Endothelial cell of umbilical vein (primary cell): ENCODE data around the gene HSP90B1. TPM values are rescaled to one million over a fixed set of nuclear protein-coding genes. Genes with fewer than 3 reads are reported as not detected.

Source experiments
- BruUV-seq: library from RNA; stranded (reverse); fragments of 400-500 nt; replicated peaks from 2 replicates; lab custom pipeline; 2021; lab: Mats Ljungman, UMichigan
- CTCF ChIA-PET: fragments of 300-600, 350-600 bp; sonication (Branson Sonifier 250); formaldehyde crosslinking; loops from one replicate; lab custom pipeline; 2021; ENCODE audit warnings: antibody characterized with exemption, inconsistent platforms; lab: Charles Lee
- POLR2A ChIA-PET: fragments of 300-600, 350-600 bp; sonication (Branson Sonifier 250); formaldehyde crosslinking; loops from one replicate; lab custom pipeline; 2021; ENCODE audit warnings: antibody characterized with exemption, inconsistent platforms; lab: Charles Lee
- DNase-seq: peaks from one replicate; pipeline ENCODE4 v3.0.0-alpha.2; 2011; ENCODE audit warnings: low read depth, low spot score
- FAIRE-seq: peaks from 2 replicates; lab custom pipeline; 2011; peaks lifted over from hg19 to GRCh38; lab: Jason Lieb, UNC
- H2AFZ ChIP-seq: 2 replicates; pipeline ENCODE4 v1.6.0; 2012; ENCODE audit warnings: low read depth, low read length, control low read depth, inconsistent platforms
- H3K27ac ChIP-seq: 2 replicates; pipeline ENCODE4 v1.5.1; 2011; ENCODE audit warnings: low read depth, mild to moderate bottlenecking, control low read depth, low read length, moderate library complexity; ENCODE audit not compliant: insufficient read depth
- H3K27me3 ChIP-seq, 2 experiments: 2 replicates each; pipeline versions ENCODE4 v1.6.0 to v1.6.1; 2011; ENCODE audit warnings: low read length in 2 of 2, mixed read lengths in 1 of 2; ENCODE audit not compliant: control insufficient read depth in 2 of 2, insufficient read depth in 2 of 2
- H3K36me3 ChIP-seq, 2 experiments: 2 replicates in 1 of 2; 3 replicates in 1 of 2; pipeline ENCODE4 v1.5.1; 2011; ENCODE audit warnings: low read length in 2 of 2, mild to moderate bottlenecking in 1 of 2, moderate library complexity in 1 of 2; ENCODE audit not compliant: control insufficient read depth in 2 of 2, insufficient read depth in 2 of 2; ENCODE audit errors: extremely low read depth in 1 of 2
- H3K4me1 ChIP-seq: 3 replicates; pipeline ENCODE4 v1.5.1; 2011; ENCODE audit warnings: mild to moderate bottlenecking, low read length; ENCODE audit not compliant: control insufficient read depth, insufficient read depth; ENCODE audit errors: extremely low read depth
- H3K4me2 ChIP-seq: 2 replicates; pipeline ENCODE4 v1.6.1; 2011; ENCODE audit warnings: low read length, control low read depth, mixed read lengths; ENCODE audit not compliant: insufficient read depth
- H3K4me3 ChIP-seq, 3 experiments: fragments of 200-600 bp in 1 of 3; sonication (generic), shearing (Covaris generic) in 1 of 3; replicated peaks in 1 of 3; 2 replicates each; pipeline ENCODE4 v1.5.1; 2011 to 2016; ENCODE audit warnings: control low read depth in 3 of 3, low read length in 3 of 3, mild to moderate bottlenecking in 2 of 3, inconsistent platforms in 1 of 3, low read depth in 1 of 3, moderate library complexity in 1 of 3; ENCODE audit not compliant: insufficient read depth in 1 of 3
- H3K79me2 ChIP-seq: 2 replicates; pipeline ENCODE4 v1.6.0; 2012; ENCODE audit warnings: low read length, inconsistent platforms; ENCODE audit not compliant: control insufficient read depth, insufficient read depth
- H3K9ac ChIP-seq: replicated peaks from 2 replicates; pipeline ENCODE3; 2011; ENCODE audit warnings: low read length, control low read depth; ENCODE audit not compliant: insufficient read depth; ENCODE audit errors: extremely low read depth
- H3K9me1 ChIP-seq: replicated peaks from 3 replicates; pipeline ENCODE4 v1.6.0; 2011; ENCODE audit warnings: mild to moderate bottlenecking, low read length; ENCODE audit not compliant: control insufficient read depth, insufficient read depth; ENCODE audit errors: extremely low read depth
- H3K9me3 ChIP-seq: replicated peaks from 2 replicates; pipeline ENCODE4 v1.5.1; 2012; ENCODE audit warnings: low read length, inconsistent platforms; ENCODE audit not compliant: control insufficient read depth, insufficient read depth
- H4K20me1 ChIP-seq: replicated peaks from 2 replicates; pipeline ENCODE3; 2011; ENCODE audit warnings: mild to moderate bottlenecking, low read length; ENCODE audit not compliant: control insufficient read depth, insufficient read depth; ENCODE audit errors: extremely low read depth
- CTCF ChIP-seq, 2 donors: IDR thresholded peaks; 1 replicate in 1 of 2; 2 replicates in 1 of 2; pipeline ENCODE4 v1.5.1; 2011; ENCODE audit warnings: low read length in 2 of 2, mild to moderate bottlenecking in 2 of 2, moderate library complexity in 2 of 2, control low read depth in 1 of 2, inconsistent platforms in 1 of 2, low read depth in 1 of 2; ENCODE audit not compliant: insufficient read depth in 1 of 2; ENCODE audit errors: extremely low read depth in 1 of 2
- EZH2 ChIP-seq: IDR thresholded peaks from 2 replicates; pipeline ENCODE4 v1.6.1; 2012; ENCODE audit warnings: borderline replicate concordance, low read depth, mild to moderate bottlenecking, moderate library complexity, low read length, inconsistent platforms; ENCODE audit not compliant: severe bottlenecking
- FOS ChIP-seq: IDR thresholded peaks from 2 replicates; pipeline ENCODE4 v1.6.1; 2011; ENCODE audit warnings: mild to moderate bottlenecking, low read length, moderate library complexity, borderline replicate concordance; ENCODE audit not compliant: insufficient read depth
- GATA2 ChIP-seq: IDR thresholded peaks from 2 replicates; pipeline ENCODE4 v1.7.0; 2011; ENCODE audit warnings: low read depth, mild to moderate bottlenecking, moderate library complexity, mixed read lengths, low read length; ENCODE audit not compliant: insufficient read length, insufficient read depth
- JUN ChIP-seq: IDR thresholded peaks from 2 replicates; pipeline ENCODE4 v1.6.1; 2011; ENCODE audit warnings: borderline replicate concordance, low read depth; ENCODE audit not compliant: insufficient read length, insufficient read depth
- MAX ChIP-seq: IDR thresholded peaks from 2 replicates; pipeline ENCODE4 v1.6.1; 2011; ENCODE audit not compliant: insufficient read depth, insufficient read length
- MYC ChIP-seq: IDR thresholded peaks from one replicate; pipeline ENCODE4 v1.6.1; 2011; ENCODE audit warnings: mild to moderate bottlenecking, low read depth, low read length
- POLR2A ChIP-seq: IDR thresholded peaks from 2 replicates; pipeline ENCODE4 v1.6.1; 2012; ENCODE audit warnings: low read depth, mild to moderate bottlenecking, control low read depth, low read length
- POLR2AphosphoS5 ChIP-seq: IDR thresholded peaks from 2 replicates; pipeline ENCODE4 v1.6.1; 2012; ENCODE audit warnings: low read depth, mild to moderate bottlenecking, control low read depth, low read length, moderate library complexity; ENCODE audit not compliant: insufficient read depth
- dilution Hi-C: fragments of 300-500 bp; cut with MboI; formaldehyde crosslinking; loops from one replicate; pipeline ENCODE4 v1.15.0; 2019; ENCODE audit warnings: low sequenced_read_pairs; ENCODE audit not compliant: extremely low pct_ligation_motif_present
- intact Hi-C: fragments of 100-400 bp; cut with micrococcal nuclease; formaldehyde crosslinking; loops from one replicate; pipeline ENCODE4 v1.10.0; 2022
- polyA plus RNA-seq, 4 experiments: library from polyadenylated mRNA; depleted of rRNA in 3 of 4; stranded (reverse) in 3 of 4; unstranded in 1 of 4; fragments of >200 nt; gene quantifications; 2 replicates each; pipeline versions ENCODE4 v1.2.1 to v1.2.3, GENCODE V29; 2011 to 2012; ENCODE audit warnings: missing spikeins in 1 of 4
- total RNA-seq: library from RNA; stranded (reverse); gene quantifications from 2 replicates; pipeline ENCODE4 v1.2.3, GENCODE V29; 2021

The HSP90B1 gene
- total and polyA plus RNA-seq, 2 donors (not counting 3 experiments of a cell fraction or from before 2014, with no cell fraction given): 310 to 1,310 TPM

GRCh38 chr12:103956509-103957027, 26.4 kb downstream of the HSP90B1 start:
- peaks cover 23% of the 10 kb centered on the region for H3K79me2 ChIP-seq
- peak overlapping the region; percentile 90 for H3K4me2 ChIP-seq
- FAIRE-seq (no peak), DNase-seq (no peak)
- peaks cover under 1% of the 10 kb centered on the region for H4K20me1 ChIP-seq
- TSS peak; percentile 28 for BruUV-seq
- peaks cover 7 to 8% of the 10 kb centered on the region in 2 experiments for H3K36me3 ChIP-seq
- H3K9me3 ChIP-seq: no peaks in the 10 kb centered on the region
- dilution Hi-C loops (no loop called here), intact Hi-C loops (loop anchor here (1.0 to 2.0 kb wide), 4 partner anchors 9 to 152 kb away; partner anchors contain the start of genes HCFC2, HSP90B1 and TDG)
- H3K4me3 ChIP-seq: peak overlapping the region; percentile 60 to 86 (median 83)
- H2AFZ ChIP-seq: peak overlapping the region; percentile 49
- H3K9ac ChIP-seq: peak overlapping the region; percentile 40
- peak overlapping the region; percentile 2 for H3K27ac ChIP-seq
- ChIA-PET POLR2A (interaction anchor here (0.7 to 2.4 kb wide), 2 partner anchors 9 to 27 kb away, joined by 5 to 34 read pairs; partner anchors contain the start of genes HSP90B1 and TDG), CTCF (interaction anchor here (1.0 to 1.4 kb wide), 4 partner anchors 9 to 152 kb away, joined by 4 to 20 read pairs (median 5); partner anchors contain the start of gene TDG)
- no peaks in the 10 kb centered on the region for H3K27me3 ChIP-seq
- H3K9me1 ChIP-seq: no peaks in the 10 kb centered on the region
- H3K4me1 ChIP-seq: peaks cover 9% of the 10 kb centered on the region
- TF ChIP-seq POLR2AphosphoS5 (no peak), GATA2 (no peak), CTCF (IDR thresholded peaks at IDR 0.05; ENCODE audit: extremely low read depth in 1 of 2, insufficient read depth in 1 of 2, low read depth in 1 of 2, low read length in 2 of 2) (no peak), EZH2 (no peak), MAX (no peak), MYC (no peak), JUN (no peak), FOS (no peak), POLR2A (no peak)
